Right hindlimb (tissue), 1 donor: Measurements from ENCODE around the gene BBC3.
"Not testable (repeated sequence)": the region's sequence is repeated elsewhere in the genome, so short reads cannot be mapped to it uniquely, and the experiment has no call there.

ENCODE experiments used
- DNase-seq: peaks from one replicate; pipeline ENCODE4 v3.0.0-alpha.2; 2018

BBC3 gene, protein sequence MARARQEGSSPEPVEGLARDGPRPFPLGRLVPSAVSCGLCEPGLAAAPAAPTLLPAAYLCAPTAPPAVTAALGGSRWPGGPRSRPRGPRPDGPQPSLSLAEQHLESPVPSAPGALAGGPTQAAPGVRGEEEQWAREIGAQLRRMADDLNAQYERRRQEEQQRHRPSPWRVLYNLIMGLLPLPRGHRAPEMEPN

DNA sequence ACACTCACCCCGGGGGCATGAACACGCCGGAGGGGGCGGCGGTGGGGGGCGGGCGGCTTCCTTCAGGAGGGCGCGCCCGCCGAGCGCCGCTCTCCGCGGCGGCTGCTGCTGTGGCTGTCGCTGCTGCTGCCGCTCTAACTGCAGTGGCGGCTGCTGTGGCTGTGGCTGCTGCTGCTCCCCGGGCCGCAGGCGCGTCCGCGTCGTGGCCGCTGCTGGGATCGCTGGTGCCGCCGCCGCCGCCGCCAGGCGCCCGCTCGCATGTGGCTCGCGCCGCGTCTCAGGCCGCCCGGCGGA is at the start of gene BBC3:
TSS of gene BBC3 (minus strand) at position 279 of the 294 bp plus-strand sequence. CDS start 2,768 bp downstream, outside the sequence.
- no peak for DNase-seq

DNA sequence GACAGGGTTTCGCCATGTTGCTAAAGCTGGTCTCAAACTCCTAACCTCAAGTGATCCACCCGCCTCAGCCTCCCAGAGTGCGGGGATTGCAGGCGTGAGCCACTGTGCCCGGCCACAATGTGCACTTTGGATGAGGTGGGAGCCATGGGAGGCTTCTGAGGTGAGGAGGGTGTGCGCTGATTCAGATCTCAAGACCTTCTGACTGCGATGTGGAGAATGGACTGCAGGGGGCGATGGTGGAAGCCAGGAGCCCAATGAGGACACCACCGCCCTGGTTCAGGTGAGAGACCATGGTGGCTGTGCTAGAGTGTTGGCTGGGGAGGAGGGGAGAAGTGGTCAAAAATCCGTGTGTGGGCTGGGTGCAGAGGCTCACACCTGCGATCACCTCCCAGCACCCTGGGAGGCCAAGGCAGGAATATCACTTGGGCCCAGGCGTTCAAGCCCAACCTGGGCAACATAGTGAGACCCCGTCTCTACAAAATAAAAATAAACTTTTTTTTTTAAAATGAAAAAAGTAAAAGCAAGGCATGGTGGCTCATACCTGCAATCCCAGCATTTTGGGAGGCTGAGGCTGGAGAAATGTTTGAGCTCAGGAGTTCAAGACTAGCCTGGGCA is 49.3 kb upstream of the BBC3 start:
- no peak for DNase-seq

DNA sequence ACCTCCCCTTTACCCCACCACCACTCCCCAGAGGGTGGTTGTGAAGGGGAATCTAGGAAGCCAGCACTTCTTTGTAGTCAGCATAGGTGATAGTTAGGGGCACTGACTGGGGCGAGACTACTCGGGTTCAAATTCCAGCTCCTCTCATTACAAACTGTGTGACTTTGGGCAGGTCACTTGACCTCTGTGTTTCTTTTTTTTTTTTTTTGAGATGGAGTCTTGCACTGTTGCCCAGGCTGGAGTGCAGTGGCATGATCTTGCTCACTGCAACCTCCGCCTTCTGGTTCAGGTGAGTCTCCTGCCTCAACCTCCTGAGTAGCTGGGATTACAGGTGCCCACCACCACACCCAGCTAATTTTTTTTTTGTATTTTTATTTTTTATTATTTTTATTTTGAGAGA is 45.5 kb upstream of the BBC3 start:
- DNase-seq: not testable (repeated sequence)

DNA sequence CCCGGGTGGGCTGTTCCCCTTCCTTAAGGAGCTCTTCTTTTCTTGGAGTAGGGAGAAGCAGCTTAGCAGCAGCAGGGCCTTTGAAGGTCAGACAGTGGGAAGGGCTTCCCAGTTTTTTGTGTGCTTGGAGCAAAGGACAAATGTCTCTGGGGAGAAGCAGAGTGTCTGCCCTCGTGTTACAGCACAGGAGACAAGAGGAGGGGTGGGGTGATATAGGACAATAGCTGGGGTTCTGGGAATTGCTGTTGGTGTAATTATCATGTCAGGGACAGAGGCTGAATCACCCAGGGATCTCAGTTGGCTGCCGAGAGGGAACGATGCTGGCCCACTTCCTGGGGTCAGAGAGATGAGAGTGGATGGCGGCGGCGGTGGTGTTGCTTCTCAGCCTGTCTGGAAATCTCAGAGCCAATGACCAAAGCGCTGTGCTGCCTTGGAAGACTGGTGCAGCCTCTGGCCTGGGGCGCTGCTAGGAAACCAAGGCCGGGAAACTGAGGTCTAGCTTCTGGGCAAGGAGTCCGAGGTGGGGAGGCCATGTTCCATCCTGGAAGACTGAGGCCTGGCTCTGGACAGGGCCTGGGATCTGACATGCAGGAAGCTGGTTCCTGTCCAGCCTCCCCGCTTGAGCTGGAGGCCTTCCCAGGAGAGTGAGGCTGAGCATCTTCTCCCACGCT is 44.9 kb upstream of the BBC3 start:
- no peak for DNase-seq

DNA sequence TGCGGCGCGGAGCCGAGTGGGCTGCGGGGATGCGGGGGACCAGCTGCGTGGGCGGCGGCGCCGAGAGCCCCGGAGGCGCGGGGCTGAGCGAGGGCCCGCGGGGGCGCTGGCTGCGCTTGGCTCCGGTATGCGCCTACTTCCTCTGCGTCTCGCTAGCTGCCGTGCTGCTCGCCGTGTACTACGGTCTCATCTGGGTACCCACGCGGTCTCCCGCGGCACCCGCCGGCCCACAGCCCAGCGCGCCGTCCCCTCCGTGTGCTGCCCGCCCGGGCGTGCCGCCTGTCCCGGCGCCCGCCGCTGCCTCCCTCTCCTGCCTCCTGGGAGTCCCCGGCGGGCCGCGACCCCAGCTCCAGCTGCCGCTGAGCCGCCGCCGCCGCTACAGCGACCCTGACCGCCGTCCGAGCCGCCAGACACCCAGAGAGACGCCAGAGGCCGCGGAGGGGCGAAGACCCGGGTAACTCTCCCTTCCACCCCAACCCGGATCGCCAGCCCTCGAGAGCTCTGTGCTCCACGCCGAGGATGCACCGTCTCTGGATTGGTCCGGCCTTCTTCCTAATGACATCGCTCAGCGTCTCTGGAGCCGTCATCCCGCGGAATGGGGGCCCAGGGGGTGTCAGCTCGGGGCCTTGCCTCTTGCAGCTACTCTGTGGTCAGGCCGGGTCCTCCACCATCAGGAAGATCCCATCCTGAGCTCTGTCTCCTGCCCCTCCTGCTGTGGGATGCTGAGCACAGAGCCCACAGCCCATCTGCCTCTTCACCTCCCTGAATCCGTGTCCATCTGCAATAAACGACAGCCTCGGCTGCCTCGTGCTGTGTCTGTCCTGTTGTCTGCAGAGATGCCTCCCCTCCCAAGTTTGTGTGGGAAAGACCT is 44.1 kb upstream of the BBC3 start:
- peak; percentile 61 for DNase-seq

DNA sequence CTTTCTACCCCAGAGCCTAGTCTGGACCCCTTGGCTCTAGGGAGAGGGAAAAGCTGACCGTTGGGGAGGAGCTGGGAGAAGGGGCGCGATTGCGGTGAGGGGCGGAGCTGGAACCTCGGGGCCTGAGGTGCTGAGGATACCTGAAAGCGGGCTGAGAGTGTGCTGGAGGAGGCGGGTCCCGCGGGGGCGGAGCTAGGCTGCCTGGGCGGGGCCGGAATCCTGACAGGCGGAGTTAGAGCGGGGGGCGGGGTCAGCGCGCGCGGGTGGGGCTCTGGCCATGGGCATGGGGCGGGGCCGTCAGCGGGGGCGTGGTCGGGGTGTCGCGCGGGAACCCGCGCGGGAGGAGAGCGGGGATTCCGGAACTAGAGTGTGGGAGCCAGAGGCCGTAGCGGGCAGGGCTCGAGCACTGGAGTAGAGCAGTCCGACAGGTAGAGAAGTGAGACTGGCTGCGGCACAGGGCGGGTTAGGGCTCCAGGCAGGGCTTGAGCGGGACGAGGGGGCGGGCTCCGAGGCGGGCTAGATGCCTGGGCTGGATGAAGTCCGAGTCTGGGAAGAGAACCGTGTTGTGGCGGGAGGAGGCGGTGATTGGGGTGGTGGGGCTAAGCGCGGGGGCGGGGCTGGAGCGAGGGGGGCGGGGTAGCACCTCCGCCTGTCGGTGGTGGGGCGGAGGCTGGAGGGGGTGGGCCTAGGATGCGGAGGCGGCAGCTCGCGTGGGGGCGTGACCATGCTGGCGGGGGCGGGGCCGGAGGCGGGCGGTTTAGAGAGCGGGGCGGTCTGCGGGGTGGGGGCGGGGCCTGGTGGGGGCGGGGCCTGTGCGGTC is 43.3 kb upstream of the BBC3 start, which contains the start of gene INAFM1:
TSS of gene INAFM1 (plus strand) at position 815 of the 820 bp plus-strand sequence. CDS start 35 bp downstream, outside the sequence.
- DNase-seq: peak; percentile 98

DNA sequence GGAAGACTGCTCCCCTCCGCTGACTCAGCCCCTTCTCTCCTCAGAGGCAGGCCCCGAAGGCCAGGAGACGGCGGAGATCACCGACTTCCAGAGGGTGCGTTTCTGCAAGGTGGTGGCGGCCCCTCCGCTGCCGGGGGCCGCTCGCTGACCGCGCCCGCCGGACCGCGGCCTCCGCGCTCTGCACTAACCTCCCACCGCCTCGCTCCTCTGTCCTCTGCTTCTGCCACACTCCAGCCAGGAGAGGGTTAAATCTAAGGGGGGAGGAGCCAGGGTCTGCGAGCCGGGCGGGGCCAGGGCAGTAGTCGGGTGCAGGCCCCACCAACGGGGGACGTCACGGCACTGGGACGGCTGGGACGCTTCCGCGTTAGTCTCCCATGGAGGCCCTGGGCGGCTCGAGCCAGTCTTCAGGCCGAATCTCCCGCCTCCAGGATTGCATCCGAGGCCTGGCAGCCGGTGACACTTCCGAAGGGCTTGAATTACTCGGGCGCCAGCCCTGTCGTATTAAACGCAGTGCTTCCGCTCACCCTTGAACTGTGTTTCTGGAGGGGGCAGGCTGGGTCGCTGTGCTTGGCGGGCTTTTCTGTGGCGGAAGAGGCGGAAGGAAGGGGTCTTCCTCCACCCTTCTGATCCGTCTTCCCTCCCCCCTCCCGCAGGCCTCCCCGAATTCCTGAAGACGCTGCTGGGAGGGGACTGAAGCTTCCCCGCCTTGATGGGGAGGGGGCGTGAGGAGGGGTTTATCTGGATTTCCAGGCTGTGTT is 42.5 kb upstream of the BBC3 start:
- peak; percentile 97 for DNase-seq

DNA sequence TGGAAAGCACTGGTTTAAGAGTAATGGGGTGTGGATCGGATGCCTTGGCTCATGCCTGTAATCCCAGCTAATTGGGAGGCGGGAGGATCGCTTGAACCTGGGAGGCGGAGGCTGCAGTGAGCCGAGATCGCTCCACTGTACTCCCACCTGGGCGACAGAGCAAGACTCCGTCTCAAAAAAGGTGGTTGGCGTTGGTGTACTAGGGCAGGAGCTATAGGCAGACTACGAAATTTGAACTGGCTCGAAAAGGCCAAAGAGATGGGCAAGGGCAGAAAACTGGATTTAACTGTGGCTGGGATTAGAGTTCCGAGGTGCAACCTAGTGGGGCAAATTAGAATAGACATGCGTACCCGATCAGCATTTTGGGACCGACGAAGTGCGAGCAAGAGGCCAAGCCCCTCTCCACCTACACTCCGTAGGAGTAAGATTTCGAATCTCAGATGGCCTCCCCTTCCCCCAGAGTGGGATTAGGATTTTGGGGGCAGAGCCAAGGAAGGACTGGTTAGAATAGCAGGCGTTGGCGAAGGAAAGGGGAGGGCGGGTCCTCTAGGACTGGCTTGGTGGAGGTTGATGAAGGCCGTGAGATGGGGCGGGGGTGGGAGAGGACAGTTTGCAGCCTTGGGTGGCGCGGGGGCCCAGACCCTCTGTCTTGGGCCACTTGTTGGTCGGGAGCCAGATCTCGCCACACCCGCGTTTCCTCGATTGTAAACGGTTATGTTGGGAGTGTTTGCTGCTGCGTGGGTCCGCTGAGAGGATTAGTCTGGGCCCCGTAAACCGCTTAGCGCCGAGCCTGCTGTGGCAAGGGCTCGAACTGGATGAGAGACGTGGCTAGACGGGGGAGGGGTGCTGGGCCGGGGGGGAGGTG is 41.7 kb upstream of the BBC3 start:
- DNase-seq: peak; percentile 76

DNA sequence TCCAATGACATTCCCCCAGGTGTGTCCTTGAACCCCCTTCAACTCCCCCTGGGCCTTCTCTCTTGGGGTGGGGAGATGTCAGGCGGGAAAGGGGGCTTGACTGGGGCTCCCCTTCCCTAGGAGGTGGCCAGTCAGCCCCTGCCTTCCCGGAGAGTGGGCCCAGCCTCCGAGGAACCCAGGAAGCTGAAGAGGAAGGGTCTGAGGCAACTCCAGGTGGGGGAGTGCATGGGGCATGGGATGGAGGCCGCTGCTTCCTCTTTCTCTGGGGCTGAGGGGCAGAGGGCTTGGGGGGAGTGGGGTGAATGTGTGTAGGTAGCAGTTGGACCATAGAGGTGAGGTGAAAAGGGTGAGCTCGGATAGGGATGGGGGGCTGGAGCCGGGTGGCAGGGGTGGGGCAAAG is 41.0 kb upstream of the BBC3 start:
- DNase-seq: no peak

DNA sequence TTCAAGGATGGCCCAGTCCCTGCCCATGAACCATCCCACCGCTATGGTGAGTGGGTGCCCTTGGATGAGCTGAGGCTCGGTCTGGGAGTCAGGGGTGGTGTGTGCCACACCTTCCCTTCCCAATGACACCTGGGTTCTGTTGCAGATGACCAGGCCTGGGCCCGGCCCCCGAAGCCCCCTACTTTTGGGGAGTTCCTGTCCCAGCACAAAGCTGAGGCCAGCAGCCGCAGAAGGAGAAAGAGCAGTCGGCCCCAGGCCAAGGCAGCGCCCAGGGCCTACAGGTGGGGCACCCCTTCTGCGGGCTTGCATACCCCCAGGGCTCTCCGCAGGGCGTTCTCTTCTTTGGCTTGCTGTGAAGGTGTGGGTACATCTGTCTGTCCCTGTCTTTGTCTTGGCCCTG is 39.4 kb upstream of the BBC3 start:
- DNase-seq: no peak

DNA sequence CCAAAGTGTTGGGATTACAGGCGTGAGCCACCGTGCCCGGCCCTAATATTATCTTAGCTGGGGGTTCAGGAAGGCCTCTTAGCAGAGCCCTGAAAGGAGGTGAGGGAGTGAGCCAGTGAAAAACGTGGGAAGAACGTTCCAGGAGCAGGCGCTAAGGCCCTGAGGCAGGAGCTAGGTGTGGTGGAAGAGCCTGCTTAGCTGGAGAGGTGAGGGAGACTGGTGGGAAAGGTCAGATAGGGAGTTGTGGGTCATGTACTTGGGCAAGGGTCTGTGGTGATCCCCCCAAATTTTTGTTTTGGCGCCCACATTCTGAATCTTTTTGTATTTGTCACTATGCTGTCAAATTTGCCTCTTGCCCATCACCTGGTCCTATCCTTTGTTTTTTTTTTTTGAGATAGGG is 38.6 kb upstream of the BBC3 start:
- no peak for DNase-seq

DNA sequence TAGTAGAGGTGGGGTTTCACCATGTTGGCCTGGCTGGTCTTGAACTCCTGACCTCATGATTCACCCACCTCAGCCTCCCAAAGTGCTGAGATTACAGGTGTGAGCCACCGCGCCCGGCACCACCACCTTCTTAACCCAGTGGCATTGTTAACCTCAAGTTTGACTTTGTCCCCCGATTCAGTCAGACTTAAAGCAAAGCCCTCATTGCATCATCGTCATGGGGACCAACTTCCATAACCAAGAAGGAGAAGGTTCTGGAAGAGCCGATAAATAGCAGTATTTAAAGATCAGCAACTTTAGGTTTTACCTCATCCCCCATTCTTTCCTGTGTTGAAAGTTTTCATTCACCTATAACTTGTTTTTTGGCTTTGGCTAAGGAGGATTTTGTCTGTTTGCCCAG is 37.0 kb upstream of the BBC3 start:
- DNase-seq: no peak

DNA sequence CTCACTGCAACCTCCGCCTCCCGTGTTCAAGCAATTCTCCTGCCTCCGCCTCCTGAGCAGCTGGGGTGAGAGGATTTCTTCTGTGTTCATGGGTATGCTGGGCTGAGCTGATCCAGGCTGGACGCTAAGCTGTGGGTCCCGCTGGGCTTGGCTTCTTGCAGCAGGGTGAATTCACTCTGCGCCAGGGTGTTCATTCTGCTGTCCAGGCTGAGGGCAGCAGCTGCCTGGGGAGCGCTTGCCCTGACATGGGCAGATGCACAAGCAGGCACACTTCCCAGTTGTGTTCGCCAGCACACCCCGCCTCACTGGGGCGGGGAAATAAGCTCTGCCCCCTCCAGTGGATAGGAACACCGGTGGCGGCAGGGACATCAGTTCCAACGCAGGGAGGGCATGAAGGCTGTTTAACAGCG is 36.4 kb upstream of the BBC3 start:
- DNase-seq: no peak

DNA sequence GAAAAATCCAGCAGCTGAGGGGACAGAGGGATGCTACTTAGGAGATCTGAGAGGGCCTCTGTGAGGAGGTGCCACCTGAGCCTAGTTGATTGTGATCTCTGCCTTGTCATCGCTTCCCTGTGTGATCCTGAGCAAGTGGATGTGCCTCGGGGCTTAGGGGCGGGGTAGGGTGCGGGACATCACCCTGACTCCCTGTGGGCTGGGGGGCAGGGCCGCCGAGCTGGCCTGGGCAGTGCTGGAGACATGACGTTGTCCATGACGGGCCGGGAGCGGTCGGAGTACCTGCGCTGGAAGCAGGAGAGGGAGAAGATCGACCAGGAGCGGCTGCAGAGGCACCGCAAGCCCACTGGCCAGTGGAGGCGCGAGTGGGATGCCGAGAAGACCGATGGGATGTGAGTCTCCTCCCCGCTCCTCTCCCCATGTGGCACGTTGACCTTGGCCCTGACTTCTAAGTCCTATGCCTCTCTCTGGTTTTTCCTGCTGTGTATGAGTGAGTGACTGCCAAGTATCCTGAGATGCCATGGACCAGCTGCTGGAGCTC is 35.5 kb upstream of the BBC3 start:
- no peak for DNase-seq

DNA sequence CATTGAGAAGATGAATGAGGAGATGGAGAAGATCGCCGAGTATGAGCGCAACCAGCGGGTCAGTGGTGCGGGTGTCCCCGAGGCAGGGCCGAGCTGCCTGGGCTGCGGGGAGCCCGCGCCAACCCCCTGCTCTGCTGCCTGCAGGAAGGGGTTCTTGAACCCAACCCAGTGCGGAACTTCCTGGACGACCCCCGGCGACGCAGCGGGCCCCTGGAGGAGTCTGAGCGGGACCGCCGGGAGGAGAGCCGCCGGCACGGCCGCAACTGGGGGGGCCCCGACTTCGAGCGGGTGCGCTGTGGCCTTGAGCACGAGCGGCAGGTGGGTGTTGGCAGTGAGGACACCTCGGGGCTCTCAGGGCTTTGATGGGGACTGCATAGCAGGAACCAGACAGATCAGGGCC is 33.6 kb upstream of the BBC3 start:
- DNase-seq: no peak

DNA sequence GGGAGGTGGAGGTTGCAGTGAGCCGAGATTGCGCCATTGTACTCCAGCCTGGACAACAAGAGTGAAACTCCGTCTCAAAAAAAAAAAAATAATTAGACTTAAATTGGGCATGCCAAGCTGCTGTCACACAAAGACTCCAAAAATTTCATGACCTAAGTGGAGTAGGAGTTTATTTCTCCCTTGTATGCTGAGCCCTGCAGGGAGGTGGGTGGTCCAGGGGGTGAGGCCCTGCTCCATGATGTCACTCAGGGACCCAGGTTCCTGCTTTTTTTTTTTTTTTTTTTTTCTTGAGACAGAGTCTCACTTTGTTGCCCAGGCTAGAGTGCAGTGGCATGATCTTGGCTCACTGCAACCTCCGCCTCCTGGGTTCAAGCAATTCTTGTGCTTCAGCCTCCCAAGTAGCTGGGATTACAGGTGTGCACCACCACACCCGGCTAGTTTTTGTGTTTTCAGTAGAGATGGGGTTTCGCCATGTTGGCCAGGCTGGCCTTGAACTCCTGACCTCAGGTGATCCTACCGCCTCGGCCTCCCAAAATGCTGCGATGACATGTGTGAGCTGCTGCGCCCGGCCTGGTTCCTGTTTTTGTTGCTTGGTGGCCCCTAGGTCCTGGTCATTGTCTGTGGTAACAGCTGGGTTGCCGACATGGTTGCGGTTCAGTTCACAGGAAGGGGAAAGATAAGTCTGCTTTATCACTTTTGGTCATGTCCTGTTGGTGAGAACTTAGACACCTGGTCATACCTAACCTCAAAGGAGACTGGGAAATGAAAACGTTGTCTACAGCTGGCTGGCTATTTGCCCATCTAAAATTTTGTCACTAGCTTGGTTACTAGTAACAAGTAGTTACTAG is 31.2 kb upstream of the BBC3 start:
- DNase-seq: not testable (repeated sequence)

DNA sequence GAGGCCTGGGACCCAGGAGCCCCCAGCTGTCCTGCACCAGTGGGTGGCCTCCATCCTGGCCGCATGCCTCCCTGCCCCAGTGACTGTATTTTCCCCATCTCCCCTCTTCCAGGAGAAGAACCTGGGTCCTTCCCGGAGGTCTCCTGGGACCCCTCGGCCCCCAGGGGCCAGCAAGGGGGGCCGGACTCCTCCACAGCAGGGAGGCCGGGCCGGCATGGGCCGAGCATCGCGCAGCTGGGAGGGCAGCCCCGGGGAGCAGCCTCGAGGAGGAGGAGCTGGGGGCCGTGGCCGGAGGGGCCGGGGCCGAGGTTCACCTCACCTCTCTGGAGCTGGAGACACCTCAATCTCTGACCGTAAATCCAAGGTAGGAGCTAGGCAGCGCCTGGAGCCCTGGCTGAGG is 29.5 kb upstream of the BBC3 start:
- no peak for DNase-seq

DNA sequence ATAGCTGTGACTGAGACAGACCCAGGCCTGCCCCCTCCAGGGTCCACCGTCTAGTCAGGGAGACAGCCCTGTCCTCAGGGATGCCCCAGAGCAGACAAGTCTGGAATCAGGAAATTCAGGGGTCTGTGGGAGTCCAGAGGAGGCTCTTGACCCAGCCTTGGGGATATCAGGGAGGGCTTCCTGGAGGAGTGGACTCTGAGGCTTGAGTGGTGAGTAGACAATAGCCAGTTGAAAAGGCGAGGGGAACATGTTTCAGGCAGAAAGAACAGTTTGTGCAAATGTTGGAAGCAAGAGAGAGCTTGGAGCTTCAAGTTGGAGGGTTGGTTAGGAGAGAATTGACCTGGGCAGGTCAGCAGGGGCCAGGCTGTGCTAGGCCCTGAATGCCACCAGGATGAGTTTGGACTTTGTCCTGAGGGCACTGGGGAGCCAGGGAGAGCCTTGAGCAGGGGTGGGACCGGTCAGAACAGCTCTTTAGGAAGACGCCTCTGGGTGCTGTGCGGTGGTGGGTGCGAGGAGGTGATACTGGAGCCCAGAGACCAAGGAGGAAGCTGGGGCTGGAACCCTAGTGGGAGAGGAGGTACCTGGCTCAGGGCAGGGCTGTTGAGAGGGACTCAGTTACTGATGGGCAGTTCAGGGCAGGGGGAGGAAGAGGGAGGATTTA is 28.0 kb upstream of the BBC3 start:
- DNase-seq: no peak

DNA sequence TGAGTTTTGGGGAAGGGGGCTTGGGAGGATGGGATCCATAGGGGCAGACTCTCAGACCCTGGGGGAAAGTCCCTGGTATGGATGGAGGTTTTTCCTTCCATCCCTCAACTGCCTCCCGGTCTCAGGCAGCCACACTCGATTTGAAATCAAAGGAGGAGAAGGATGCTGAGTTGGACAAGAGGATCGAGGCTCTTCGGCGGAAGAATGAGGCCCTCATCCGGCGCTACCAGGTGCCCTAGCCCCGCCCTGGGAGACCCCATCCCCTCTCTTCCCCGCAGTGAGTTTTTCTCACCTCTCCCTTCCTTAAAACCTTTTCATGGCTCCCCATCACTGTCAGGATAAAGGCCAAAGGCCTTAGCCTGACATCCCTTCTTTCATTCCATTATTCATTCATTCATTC is 27.4 kb upstream of the BBC3 start:
- no peak for DNase-seq
